ENCODE data around the gene HOXD9.

HOXD9 gene

GRCh38 chr2:176172007-176172894 lies 49.7 kb downstream of the HOXD9 start:
- DNase-seq: no peak

DNA sequence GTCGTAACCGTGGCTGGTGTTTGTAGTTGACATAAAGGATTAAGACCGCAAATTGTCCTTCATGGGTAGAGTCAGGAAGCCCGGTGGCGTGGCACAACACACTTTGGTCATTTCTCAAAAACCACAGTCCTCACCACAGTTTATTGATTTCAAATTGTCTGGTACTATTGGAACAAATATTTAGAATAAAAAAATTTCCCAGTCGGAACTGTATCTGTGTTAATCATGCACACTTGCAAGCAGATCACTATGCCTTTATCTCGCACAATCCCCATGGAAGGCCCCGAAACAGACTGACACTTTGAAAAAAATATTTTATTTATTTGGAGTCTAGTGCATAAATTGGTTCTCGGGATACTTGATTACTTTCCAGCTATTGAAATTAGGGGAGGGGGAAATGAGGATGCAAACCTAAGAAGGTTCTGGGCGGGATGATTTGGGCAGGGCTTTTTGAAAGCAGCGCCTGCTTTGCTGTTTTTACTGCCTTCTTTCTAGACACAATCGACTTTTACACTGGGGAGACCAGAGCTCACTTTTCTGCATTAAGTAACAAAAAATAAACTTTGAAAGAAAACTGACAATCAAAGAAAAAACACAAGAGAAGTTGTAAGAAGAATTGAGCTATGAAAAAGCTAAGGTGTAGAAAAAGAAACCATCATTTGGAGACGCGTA lies 50.5 kb downstream of the HOXD9 start:
- DNase-seq: no peak

- no peak for DNase-seq
Measured at GRCh38 chr2:176173567-176174381, 51.3 kb downstream of the HOXD9 start.

GRCh38 chr2:176174382-176174823 lies 51.9 kb downstream of the HOXD9 start:
- no peak for DNase-seq

Measured in central memory CD4-positive, alpha-beta T cell (primary cell).